ENCODE results near the gene PGM5. TPM values are rescaled to one million over a fixed set of nuclear protein-coding genes. Genes with fewer than 3 reads are reported as not detected.

PGM5 gene
- total and polyA plus RNA-seq, 2 of the 4 experiments (the other 2 are of a cell fraction): 8.3 to 14.7 TPM

GRCh38 chr9:68492806-68493205 is 136.4 kb downstream of the PGM5 start:
- Histone ChIP-seq H3K27ac (ENCODE audit: insufficient read depth, low read length) (no peak overlapping the region), H3K27me3 (ENCODE audit: control insufficient read depth, insufficient read depth, low read length) (no peaks in the 10 kb centered on the region), H3K56ac (ENCODE audit: extremely low read depth, insufficient read depth, low read length) (no peak overlapping the region), H2AK9ac (replicated peaks; ENCODE audit: low read depth, low read length, poor library complexity) (no peak overlapping the region), H3K14ac (replicated peaks; ENCODE audit: low read depth, low read length) (no peak overlapping the region), H3K36me3 (ENCODE audit: control insufficient read depth, insufficient read depth, low read length) (no peaks in the 10 kb centered on the region), H3K79me1 (ENCODE audit: low read depth in 1 of 2, low read length in 2 of 2) (no peaks in the 10 kb centered on the region), H3K4me1 (ENCODE audit: control insufficient read depth, insufficient read depth, low read length) (peaks cover 6% of the 10 kb centered on the region; the same call in 1 of the 2 replicates), H3K23ac (ENCODE audit: low read depth, low read length) (no peak overlapping the region), H3K4me2 (ENCODE audit: low read depth, low read length) (no peak overlapping the region), H3K9me3 (ENCODE audit: control insufficient read depth, insufficient read depth, low read length) (no peaks in the 10 kb centered on the region), H4K20me1 (ENCODE audit: insufficient read depth, low read length) (no peaks in the 10 kb centered on the region), H4K8ac (ENCODE audit: low read depth in 2 of 2, low read length in 2 of 2) (no peak overlapping the region), H4K91ac (ENCODE audit: insufficient read depth, low read depth, low read length) (no peak overlapping the region), H3K9ac (ENCODE audit: low read depth, low read length) (no peak overlapping the region), H2AK5ac (ENCODE audit: low read depth, low read length) (no peak overlapping the region), H2BK15ac (ENCODE audit: low read depth, low read length) (no peak overlapping the region), H3K4me3 (ENCODE audit: insufficient read depth, low read depth, low read length) (no peak overlapping the region), H2AFZ (replicated peaks; ENCODE audit: low read length, poor library complexity) (no peak overlapping the region), H3K9me1 (ENCODE audit: insufficient read depth, low read length) (no peaks in the 10 kb centered on the region), H2BK120ac (ENCODE audit: low read depth, low read length) (no peak overlapping the region), H2BK5ac (ENCODE audit: low read depth, low read length, poor library complexity, severe bottlenecking) (no peak overlapping the region), H3K4ac (ENCODE audit: low read depth, low read length) (no peak overlapping the region), H2BK20ac (ENCODE audit: low read depth, low read length) (no peak overlapping the region), H3K18ac (ENCODE audit: low read depth, low read length) (0 out of 2 replicates have a peak overlapping the region, but pooled peaks have one; percentile 18), H4K5ac (ENCODE audit: low read depth, low read length) (no peak overlapping the region)
- CTCF ChIA-PET: no interaction called here
- 70% methylated on average over 2 of the region's 6 CpGs; no CpG with 5 or more reads in 1 of the 2 experiments for WGBS, 2 experiments (ENCODE audit: extremely low coverage in 2 of 2, insufficient read length in 1 of 2)
- ATAC-seq (ENCODE audit: low read depth) (no peak), DNase-seq (no peak)
- in situ Hi-C loops (cut with MboI; ENCODE audit: low sequenced_read_pairs) (no loop called here), intact Hi-C loops (cut with micrococcal nuclease) (no loop called here), dilution Hi-C loops (cut with HindIII; ENCODE audit: low sequenced_read_pairs, unreplicated experiment) (no loop called here)
- no TSS peak for BruUV-seq (replicated peaks)
- TF ChIP-seq CEBPB (IDR thresholded peaks at IDR 0.05; ENCODE audit: low read depth, low read length) (no peak), MXI1 (IDR thresholded peaks at IDR 0.05; ENCODE audit: borderline replicate concordance, low read depth, low read length) (no peak), RCOR1 (IDR thresholded peaks at IDR 0.05; ENCODE audit: insufficient replicate concordance, low read length) (no peak), POLR2A (IDR thresholded peaks at IDR 0.05; ENCODE audit: low read depth, low read length) (no peak)
- POLR2A ChIA-PET (ENCODE audit: unreplicated experiment): no interaction called here
